Cardiac fibroblast (primary cell): ENCODE data around the gene SPSB3.

Experiments
- DNase-seq, 2 donors: peaks; one replicate each; pipeline versions ENCODE4 v3.0.0 to v3.0.0-alpha.2; 2010; ENCODE audit warnings: low read depth in 2 of 2
- H3K4me3 ChIP-seq, 2 donors: replicated peaks in 1 of 2; 1 replicate in 1 of 2; 2 replicates in 1 of 2; pipeline ENCODE4 v1.5.1; 2011; ENCODE audit warnings: low read depth in 2 of 2, low read length in 2 of 2, mild to moderate bottlenecking in 2 of 2, moderate library complexity in 1 of 2
- TF ChIP-seq, protein P1 (sequence below): IDR thresholded peaks from one replicate; pipeline ENCODE4 v1.5.1; 2011; ENCODE audit warnings: low read depth, mild to moderate bottlenecking, low read length, inconsistent platforms

The SPSB3 gene

DNA sequence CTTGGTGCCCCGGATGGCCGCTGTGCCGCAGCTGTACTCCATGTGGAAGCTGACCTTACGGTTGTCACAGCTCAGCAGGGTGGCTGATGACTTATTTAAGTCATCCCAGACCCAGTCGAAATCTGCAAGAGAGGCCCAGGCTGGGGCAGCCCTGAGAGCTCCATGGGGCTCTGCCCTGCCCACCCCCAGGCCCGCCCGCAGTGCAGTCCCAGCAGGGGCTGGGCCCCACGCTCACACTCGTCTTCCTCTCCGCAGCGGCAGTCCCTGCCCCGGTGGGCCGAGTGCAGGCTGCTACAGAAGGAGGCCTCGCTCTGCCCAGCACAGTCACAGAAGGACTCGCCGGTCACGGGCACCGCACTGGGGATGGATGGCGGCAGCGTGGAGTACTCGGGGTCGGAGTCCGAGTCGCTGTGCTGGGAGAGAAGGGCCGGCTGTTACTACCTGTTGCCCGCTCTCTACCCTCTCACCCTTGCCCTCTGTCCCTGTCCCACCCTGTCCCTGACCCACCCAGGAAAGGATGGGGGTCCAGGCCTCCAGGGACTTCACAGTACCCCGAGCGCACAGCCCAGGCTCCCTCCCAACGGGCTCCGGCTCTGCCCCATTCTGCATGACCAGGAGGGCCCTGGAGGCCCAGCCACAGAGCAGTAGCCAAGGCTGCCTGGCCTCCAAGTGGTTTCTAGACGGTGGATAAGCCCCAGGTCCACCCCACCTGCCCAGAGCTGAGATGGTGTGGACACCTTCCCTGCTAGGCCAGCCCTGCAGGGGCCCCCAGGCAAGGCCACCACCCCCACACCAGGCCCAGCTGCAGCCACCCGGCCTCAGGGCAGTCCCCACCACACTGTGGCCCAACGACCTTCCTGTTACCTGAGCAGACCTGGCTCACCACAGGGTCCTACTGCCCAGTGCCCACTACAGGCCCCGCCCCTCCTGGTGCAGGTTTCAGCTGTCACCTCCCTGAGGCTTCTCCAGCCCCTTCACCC, 3.9 kb downstream of the SPSB3 start:
- no peak overlapping the region for H3K4me3 ChIP-seq
- no peak for DNase-seq
- TF ChIP-seq, protein P1, sequence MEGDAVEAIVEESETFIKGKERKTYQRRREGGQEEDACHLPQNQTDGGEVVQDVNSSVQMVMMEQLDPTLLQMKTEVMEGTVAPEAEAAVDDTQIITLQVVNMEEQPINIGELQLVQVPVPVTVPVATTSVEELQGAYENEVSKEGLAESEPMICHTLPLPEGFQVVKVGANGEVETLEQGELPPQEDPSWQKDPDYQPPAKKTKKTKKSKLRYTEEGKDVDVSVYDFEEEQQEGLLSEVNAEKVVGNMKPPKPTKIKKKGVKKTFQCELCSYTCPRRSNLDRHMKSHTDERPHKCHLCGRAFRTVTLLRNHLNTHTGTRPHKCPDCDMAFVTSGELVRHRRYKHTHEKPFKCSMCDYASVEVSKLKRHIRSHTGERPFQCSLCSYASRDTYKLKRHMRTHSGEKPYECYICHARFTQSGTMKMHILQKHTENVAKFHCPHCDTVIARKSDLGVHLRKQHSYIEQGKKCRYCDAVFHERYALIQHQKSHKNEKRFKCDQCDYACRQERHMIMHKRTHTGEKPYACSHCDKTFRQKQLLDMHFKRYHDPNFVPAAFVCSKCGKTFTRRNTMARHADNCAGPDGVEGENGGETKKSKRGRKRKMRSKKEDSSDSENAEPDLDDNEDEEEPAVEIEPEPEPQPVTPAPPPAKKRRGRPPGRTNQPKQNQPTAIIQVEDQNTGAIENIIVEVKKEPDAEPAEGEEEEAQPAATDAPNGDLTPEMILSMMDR, result no peak

DNA sequence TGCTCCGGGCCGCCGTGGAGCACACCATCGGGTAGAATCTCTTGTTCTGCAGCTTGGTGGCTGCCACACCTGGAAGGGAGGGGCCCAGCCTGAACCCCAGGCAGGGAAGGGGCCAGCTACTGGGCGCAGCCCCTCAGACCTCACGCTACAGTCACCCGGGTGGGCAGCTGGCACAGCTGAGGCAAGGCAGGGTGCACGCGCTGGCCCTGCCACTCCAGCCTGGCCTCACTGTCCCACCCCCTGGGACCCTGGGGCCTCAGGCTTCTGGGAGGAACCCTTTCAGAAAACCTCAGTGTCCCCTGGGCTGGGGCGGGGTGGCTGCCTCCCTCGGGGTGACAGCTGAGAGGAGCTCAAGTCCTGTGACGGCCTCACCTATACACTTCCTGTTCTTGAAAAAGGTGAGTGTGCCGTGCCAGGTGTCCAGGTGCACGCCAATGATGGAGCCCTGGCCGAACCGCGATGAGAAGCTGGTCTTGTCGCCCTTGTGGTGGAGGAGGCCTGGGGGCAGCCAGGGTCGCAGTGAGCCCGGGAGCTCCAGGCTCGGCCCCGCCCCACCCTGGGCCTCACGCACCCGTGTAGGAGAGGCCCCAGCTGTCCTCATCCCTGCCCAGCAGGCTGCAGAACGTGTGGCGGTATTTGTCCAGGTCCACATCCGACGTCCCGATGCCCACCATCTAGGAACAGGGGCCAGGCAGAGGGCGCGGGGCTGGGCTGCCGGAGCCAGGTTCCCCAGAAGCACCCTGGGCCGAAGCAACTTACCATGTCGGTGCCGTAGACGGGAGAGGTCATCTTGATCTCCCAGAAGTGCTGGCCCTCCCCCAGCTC, 4.8 kb downstream of the SPSB3 start:
- H3K4me3 ChIP-seq, result no peak overlapping the region
- DNase-seq, result no peak
- TF ChIP-seq, protein P1, result no peak

- DNase-seq, result no peak
- H3K4me3 ChIP-seq, result no peak overlapping the region
- TF ChIP-seq, protein P1, result no peak
These were observed 5.4 kb downstream of the SPSB3 start for GRCh38 chr16:1776991-1777374.

DNA sequence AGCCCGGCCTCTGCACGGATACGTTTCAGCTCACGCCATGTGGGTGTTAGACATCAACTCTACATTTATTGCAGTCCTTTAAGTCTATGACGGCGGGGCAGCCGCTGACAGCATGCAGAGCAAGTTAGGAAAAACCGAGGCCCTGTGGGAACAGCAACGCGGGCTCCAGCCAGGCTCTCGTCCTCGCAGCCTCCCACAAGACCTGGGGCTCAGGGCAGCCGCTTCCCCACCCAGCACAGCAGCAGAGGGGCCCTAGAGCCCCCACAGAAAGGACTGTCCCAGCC, 5.8 kb downstream of the SPSB3 start:
- no peak for DNase-seq
- H3K4me3 ChIP-seq, result no peak overlapping the region
- TF ChIP-seq, protein P1, result no peak

GRCh38 chr16:1775846-1776671, 6.3 kb downstream of the SPSB3 start:
- no peak overlapping the region for H3K4me3 ChIP-seq
- DNase-seq, result no peak
- TF ChIP-seq, protein P1, result no peak
